Measurements from ENCODE around the gene COX19.
"Not testable (repeated sequence)": the region's sequence is repeated elsewhere in the genome, so short reads cannot be mapped to it uniquely, and the experiment has no call there.

Gene COX19

GRCh38 chr7:927031-927671, 48.2 kb downstream of the COX19 start:
- no peak for DNase-seq (ENCODE audit: low read depth in 1 of 2, low spot score in 1 of 2)

GRCh38 chr7:926061-927030, 49.0 kb downstream of the COX19 start:
- DNase-seq (ENCODE audit: low read depth in 1 of 2, low spot score in 1 of 2): no peak

GRCh38 chr7:925601-926000, 49.7 kb downstream of the COX19 start:
- DNase-seq (ENCODE audit: low read depth in 1 of 2, low spot score in 1 of 2): no peak

- DNase-seq (ENCODE audit: low read depth in 1 of 2, low spot score in 1 of 2): peak in 1 of 2 donors; percentile 37
Measured at GRCh38 chr7:924541-925231, 50.7 kb downstream of the COX19 start.

GRCh38 chr7:924042-924441, 51.3 kb downstream of the COX19 start:
- DNase-seq (ENCODE audit: low read depth in 1 of 2, low spot score in 1 of 2): not testable (repeated sequence)

- peak; percentile 86 to 88 for DNase-seq (ENCODE audit: low read depth in 1 of 2, low spot score in 1 of 2)
Measured at GRCh38 chr7:923108-924041, 52.0 kb downstream of the COX19 start.

- DNase-seq (ENCODE audit: low read depth in 1 of 2, low spot score in 1 of 2): no peak
Measured at GRCh38 chr7:922334-923107, 52.8 kb downstream of the COX19 start.

- no peak for DNase-seq (ENCODE audit: low read depth in 1 of 2, low spot score in 1 of 2)
Measured at GRCh38 chr7:921581-922333, 53.6 kb downstream of the COX19 start.

GRCh38 chr7:921071-921461, 54.3 kb downstream of the COX19 start:
- DNase-seq (ENCODE audit: low read depth in 1 of 2, low spot score in 1 of 2): no peak

- DNase-seq (ENCODE audit: low read depth in 1 of 2, low spot score in 1 of 2): no peak
Measured at GRCh38 chr7:920351-921070, 54.8 kb downstream of the COX19 start.

GRCh38 chr7:919924-920341, 55.4 kb downstream of the COX19 start:
- no peak for DNase-seq (ENCODE audit: low read depth in 1 of 2, low spot score in 1 of 2)

- DNase-seq (ENCODE audit: low read depth in 1 of 2, low spot score in 1 of 2): no peak
Measured at GRCh38 chr7:919114-919442, 56.3 kb downstream of the COX19 start.

- no peak for DNase-seq (ENCODE audit: low read depth in 1 of 2, low spot score in 1 of 2)
Measured at GRCh38 chr7:918441-919113, 56.8 kb downstream of the COX19 start.

- no peak for DNase-seq (ENCODE audit: low read depth in 1 of 2, low spot score in 1 of 2)
Measured at GRCh38 chr7:918118-918425, 57.3 kb downstream of the COX19 start.

- no peak for DNase-seq (ENCODE audit: low read depth in 1 of 2, low spot score in 1 of 2)
Measured at GRCh38 chr7:917255-918117, 57.9 kb downstream of the COX19 start.

GRCh38 chr7:916291-916941, 58.9 kb downstream of the COX19 start:
- DNase-seq (ENCODE audit: low read depth in 1 of 2, low spot score in 1 of 2): no peak
